Measurements from ENCODE around the gene CDK14.
"Not testable (repeated sequence)": the region's sequence is repeated elsewhere in the genome, so short reads cannot be mapped to it uniquely, and the experiment has no call there.

CDK14 gene

GRCh38 chr7:90900628-90901356 lies 304.7 kb downstream of the CDK14 start:
- DNase-seq (ENCODE audit: low spot score), result no peak

GRCh38 chr7:90903841-90904240 lies 307.7 kb downstream of the CDK14 start:
- DNase-seq (ENCODE audit: low spot score), result no peak

GRCh38 chr7:90910136-90910535 lies 314.0 kb downstream of the CDK14 start:
- DNase-seq (ENCODE audit: low spot score), result no peak

DNA sequence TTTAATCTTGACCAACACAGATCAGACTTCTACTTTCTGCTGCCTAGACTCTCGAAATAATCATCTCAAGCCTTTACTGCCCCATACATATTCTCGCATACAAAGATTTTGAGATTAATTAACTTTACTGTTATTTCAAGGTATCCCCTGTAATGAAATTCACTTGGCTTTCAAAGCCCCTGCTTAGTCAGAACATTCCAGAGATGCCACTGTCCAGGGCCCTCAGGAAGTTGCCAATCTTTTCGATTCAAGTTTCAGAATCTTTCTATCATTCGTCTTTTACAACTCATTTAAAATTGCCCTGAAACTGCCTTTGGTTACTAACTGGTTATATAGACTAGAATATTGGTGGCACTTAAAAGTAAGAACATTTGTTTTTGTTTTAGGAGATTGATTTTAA lies 320.2 kb downstream of the CDK14 start:
- DNase-seq (ENCODE audit: low spot score), result no peak

- no peak for DNase-seq (ENCODE audit: low spot score)
Measured at GRCh38 chr7:90917539-90917938, 321.4 kb downstream of the CDK14 start.

DNA sequence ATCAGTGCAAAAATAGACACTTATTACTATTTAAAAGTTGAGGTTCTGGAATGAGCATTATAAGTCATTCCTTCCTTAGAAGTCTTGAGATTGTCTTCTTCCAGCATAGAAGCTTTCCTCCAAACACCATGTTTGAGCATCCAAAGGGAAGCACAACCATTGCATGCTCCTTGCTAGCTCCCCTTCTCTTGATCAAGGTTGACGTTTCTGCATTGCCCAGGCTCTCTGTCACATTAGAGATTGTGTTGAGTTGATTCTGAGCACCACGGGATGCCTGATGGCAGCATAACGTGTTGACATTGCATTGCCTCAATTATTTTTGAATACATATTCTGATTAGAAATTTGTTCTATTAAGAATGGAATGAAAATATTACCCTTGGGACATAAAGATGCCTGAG lies 322.2 kb downstream of the CDK14 start:
- no peak for DNase-seq (ENCODE audit: low spot score)

DNA sequence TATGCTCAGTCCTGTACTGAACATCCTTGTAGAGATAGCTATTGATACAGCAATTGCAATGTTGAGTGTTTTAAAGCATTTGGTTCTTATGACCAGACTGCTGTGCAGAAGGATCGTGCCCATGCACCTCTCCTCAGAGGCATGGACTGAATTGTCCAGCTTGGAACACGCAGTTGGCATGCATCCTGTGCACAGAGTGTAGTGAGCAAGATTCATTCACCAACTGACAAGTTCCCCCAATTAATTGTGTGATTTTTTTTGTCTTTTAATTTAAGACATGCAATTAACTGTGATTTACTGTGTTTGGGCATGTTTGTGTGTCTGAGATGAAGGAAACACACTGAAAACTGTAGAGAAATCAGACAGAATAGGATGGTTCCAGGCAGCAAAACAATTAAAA lies 323.7 kb downstream of the CDK14 start:
- DNase-seq (ENCODE audit: low spot score), result no peak

- DNase-seq (ENCODE audit: low spot score), result no peak
Measured at GRCh38 chr7:90920336-90920735, 324.2 kb downstream of the CDK14 start.

DNA sequence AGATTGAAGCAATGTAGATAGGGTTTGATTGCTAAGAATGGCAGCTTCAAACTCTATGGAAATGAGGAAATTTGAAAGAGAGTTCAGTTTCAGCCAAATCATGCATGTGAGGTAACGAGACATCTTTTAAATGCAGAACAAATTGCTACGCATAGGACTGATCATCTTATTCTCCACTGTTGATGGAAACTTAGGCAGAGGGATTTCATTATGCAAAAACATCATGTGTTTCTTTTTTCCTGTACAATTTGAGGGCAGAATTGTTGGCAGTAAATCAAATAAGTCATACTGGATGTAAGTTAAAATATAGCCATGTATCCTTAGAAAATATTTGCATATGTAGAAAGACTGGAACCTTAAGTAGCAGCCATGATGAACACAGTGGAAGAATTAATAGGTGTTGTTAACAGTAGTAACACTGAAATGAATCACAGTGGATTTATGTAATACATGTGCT lies 327.4 kb downstream of the CDK14 start:
- no peak for DNase-seq (ENCODE audit: low spot score)

- DNase-seq (ENCODE audit: low spot score), result not testable (repeated sequence)
Measured at GRCh38 chr7:90928700-90929424, 332.7 kb downstream of the CDK14 start.

DNA sequence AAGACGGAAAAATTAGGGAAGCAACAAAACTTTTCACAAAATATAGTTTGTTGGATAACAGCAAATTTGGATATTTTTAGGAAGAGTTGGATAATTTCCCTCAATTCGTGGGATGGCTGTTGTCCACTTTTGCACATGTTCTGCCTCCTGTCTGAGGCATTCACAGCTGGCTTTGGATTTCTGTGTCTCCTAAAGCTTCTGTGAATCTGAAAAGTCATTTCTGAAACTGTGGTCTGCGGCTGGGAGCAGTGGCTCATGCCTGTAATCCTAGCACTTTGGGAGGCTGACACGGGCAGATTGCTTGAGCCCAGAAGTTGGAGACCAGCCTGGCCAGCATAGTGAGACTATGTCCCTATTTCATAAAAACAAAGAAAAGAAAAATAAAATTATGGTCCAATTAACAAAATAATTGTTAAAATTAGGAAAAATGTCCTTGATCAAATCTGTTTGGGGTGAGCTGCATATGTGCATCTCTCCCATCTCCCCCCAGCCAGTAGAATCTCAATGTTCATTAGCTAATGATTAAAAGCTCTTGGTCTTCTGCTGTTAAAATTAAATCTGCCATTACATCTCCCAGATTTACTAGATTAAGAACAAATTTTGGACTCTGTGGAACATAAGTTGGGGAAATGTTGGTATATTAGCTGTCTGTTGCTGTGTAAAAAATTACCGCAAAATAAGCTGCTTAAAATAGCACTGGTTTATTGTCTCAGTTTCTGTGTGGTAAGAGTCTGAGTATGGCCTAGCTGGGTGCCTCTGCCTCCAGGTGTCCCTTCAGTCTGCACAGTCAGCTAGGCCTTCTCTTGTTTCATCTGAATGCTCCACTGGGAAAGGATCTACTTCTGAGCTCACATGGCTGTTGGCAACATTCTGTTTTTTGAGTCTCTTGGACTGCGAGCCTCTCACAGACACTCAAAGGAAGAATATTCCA lies 336.1 kb downstream of the CDK14 start:
- DNase-seq (ENCODE audit: low spot score), result no peak

DNA sequence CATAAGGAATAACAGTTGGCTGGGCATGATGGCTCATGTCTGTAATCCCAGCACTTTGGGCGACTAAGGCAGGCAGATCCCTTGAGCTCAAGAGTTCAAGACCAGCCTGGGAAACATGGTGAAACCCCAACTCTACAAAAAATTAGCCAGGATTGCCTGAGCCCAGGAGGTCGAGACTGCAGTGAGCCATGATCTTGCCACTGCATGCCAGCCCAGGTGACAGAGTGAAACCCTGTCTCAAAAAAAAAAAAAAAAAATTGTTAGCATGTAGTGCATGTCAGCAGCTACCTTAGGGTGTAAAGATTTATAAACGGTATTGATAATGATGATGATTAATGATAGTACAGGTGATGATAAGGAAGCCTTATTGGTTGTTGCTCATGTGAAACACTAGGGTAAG lies 336.9 kb downstream of the CDK14 start:
- no peak for DNase-seq (ENCODE audit: low spot score)

DNA sequence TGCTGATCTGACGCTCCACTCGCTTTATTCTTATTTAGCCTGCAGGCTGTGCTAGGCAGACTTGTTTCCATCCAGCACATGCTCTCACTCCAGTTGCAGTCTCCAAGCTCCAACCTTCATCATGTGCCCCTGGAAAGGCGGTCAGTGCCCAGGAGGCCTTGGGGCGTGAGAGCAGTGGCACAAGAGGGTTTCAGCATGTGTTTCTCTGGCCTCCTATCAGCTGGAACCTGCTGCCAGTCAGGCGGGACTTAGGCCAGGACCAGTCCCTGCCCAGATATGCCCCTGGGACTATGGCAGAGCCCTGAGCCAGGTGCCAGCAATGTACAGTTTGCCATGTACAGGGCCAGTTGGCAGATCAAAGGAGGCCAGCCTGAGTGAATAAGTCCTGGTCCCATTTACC lies 337.9 kb downstream of the CDK14 start:
- DNase-seq (ENCODE audit: low spot score), result no peak

- no peak for DNase-seq (ENCODE audit: low spot score)
Measured at GRCh38 chr7:90938371-90938770, 342.2 kb downstream of the CDK14 start.

- no peak for DNase-seq (ENCODE audit: low spot score)
Measured at GRCh38 chr7:90939666-90940065, 343.5 kb downstream of the CDK14 start.

- no peak for DNase-seq (ENCODE audit: low spot score)
Measured at GRCh38 chr7:90944021-90944420, 347.9 kb downstream of the CDK14 start.

GRCh38 chr7:90945104-90945787 lies 349.1 kb downstream of the CDK14 start:
- no peak for DNase-seq (ENCODE audit: low spot score)

DNA sequence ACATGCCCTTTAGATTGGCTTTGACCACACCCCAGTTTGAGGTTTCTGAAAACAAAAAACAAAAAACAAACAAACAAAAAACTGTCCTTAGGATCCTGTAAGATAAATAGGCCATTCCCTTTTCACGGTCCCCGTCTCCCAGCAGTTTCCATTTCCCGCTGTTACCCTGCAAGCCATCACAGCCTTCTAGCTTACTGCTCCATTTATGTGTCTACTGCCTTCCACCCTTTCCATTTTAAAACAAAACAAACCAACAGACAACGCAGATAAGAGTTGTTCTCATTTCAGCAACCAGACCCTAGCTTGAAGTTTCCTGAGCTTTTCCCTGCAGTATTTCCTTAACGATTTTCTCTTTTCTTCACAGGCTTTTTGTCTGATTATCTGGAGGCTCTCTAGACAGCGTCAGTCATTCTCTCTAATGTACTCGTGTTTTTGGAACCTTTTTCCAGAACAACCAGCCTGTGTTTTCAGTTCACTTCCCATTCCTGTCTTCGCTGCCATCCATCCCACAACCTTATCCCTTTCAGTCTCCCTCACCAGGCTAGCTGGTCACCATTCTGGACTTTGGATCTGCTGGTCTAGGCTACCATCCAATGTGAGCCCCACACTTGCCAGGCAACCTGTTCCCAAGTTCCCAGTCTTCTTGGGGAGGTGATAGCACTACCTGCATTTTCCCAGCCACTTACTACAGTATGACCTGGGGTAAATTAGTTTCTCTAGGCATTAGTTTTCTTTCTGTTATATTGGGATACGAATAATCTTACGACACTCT lies 350.8 kb downstream of the CDK14 start:
- no peak for DNase-seq (ENCODE audit: low spot score)

DNA sequence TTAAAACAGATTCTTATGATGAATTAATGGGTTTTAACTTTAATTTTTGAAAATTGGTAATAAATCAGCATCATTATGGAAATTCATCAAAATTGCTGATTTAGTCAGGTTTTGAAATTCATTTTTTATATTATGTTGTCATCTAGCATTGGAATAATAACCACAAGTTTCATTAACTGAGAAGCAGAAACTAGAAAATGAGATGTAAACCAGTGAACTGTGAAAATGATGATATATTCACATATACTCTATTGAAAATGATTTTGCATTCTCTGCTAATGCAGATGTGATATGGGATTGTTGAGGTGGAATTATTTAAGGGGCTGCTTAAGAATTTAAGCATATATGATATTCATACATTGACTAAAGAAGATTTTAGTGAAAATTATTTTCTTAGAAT lies 352.0 kb downstream of the CDK14 start:
- DNase-seq (ENCODE audit: low spot score), result no peak

DNA sequence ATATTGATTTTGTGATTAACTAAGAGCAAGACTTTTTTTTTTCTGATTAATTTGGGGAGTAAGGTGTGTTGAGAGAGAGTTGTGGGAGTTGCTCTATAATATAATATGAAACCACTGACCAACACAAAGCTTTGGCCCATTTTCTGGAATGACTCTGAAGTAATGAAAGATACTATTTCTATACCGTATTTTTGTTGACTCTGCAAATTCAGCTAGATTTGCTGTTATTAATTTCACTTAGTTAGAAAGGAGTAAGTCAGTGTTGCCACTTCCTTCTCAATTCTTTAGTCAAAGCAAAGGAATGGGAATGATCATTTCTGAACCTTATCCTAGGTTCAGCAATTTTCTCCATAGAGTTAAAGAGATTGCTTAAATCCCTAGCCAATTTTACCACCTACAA lies 355.1 kb downstream of the CDK14 start:
- DNase-seq (ENCODE audit: low spot score), result no peak

All from left forelimb (tissue), 1 donor.